Activated naive CD4-positive, alpha-beta T cell treated with anti-CD3 and anti-CD28 coated beads, Interleukin-2, amount 50 U/mL, for 24 hours (primary cell): ENCODE data around the gene PCED1A.
A peak's percentile ranks its signal among the peaks of the same experiment; 100 is the strongest.
"Not testable (repeated sequence)": the region's sequence is repeated elsewhere in the genome, so short reads cannot be mapped to it uniquely, and the experiment has no call there.

ENCODE experiments used
- H3K27ac Mint-ChIP-seq: one replicate; pipeline ENCODE4 v1.8.0; 2021; ENCODE audit warnings: mild to moderate bottlenecking, mixed read lengths
- H3K27me3 Mint-ChIP-seq: one replicate; pipeline ENCODE4 v1.8.0; 2021; ENCODE audit warnings: mixed read lengths
- H3K36me3 Mint-ChIP-seq: one replicate; pipeline ENCODE4 v1.8.0; 2021; ENCODE audit warnings: mixed read lengths
- H3K4me1 Mint-ChIP-seq: one replicate; pipeline ENCODE4 v1.8.0; 2021; ENCODE audit warnings: mixed read lengths
- H3K4me3 Mint-ChIP-seq: one replicate; pipeline ENCODE4 v1.8.0; 2021; ENCODE audit warnings: mild to moderate bottlenecking, mixed read lengths
- H3K9me3 Mint-ChIP-seq: one replicate; pipeline ENCODE4 v1.8.0; 2021; ENCODE audit warnings: mixed read lengths

The PCED1A gene

DNA sequence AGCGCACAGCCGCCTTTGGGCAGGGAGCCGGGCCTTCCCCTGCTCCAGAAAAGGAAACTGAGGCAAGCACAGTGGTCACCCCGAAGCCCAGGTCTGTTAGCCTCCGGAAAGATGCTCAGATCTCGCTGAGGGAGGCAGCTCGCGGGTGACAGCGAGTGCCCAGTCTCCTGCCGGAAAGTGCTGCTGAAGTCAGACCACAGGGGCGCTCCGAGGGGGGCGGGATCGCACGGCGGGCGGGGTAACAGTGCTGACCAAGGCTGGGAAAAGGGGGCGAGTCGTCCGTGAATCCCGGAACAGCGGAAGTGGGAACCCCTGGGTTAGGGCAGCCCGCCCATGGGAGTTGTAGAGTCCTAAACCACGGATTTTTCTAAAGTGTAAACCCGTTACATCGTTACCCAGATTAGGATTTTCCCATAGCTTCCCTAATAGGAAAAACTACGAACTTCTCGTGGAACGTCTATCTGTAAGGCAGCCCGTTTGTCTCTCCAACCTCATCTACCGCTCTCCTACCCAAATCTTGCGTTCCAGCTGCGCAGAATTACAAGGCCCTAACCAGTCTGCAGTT is 594 bp upstream of the PCED1A start:
- peaks cover 6% of the 10 kb centered on the region for H3K36me3 Mint-ChIP-seq
- H3K27ac Mint-ChIP-seq = peak overlapping the region; percentile 89
- H3K4me1 Mint-ChIP-seq = peaks cover 46% of the 10 kb centered on the region
- H3K4me3 Mint-ChIP-seq = peak overlapping the region; percentile 95
- no peaks in the 10 kb centered on the region for H3K27me3 Mint-ChIP-seq
- H3K9me3 Mint-ChIP-seq = no peaks in the 10 kb centered on the region

- Mint-ChIP-seq H3K4me1 (peaks cover 37% of the 10 kb centered on the region), H3K27me3 (no peaks in the 10 kb centered on the region), H3K36me3 (peaks cover 6% of the 10 kb centered on the region), H3K27ac (peak overlapping the region; percentile 99), H3K9me3 (no peaks in the 10 kb centered on the region), H3K4me3 (peak overlapping the region; percentile 92)
Observed at GRCh38 chr20:2839732-2840137, 720 bp downstream of the PCED1A start.

DNA sequence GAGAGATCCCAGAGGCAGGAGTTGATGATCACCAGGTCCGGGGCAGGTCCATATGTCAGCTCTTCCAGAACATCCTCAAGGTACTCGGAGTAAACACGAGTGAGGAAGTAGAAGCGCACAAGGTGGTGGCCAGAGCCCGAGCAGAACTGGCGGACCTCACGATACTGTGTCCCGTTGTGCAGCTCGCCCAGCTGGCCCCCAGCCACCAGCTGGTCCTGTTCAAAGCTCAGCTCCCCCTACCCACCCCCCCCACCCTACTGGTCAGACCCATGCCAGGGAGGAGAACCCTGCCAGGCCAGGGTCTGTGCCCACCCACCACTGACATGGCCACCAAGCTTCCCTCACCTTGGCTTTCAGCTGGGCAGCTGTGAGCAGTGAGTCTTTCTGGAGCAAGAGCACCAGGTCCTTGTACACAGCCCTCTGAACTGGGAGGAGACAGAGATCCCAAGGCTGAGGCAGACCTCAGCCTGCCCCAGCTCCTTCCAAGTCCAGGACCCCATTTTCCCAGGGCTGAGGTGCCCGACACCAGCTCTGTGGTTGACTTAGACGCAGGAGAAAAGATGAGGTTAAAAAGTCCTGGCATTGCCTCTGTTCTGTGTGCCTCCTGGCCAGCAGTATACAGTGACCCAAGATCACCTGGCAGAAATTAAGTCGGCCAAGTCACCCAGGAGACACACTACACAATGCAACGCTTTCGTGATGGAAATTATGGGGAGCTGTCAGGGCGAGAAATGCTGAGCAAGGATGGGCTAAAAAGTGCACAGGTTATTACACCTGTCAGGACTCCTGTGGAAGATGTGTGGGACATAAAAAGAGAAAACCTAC is 1.4 kb downstream of the PCED1A start:
- H3K27ac Mint-ChIP-seq = peak overlapping the region; percentile 99

DNA sequence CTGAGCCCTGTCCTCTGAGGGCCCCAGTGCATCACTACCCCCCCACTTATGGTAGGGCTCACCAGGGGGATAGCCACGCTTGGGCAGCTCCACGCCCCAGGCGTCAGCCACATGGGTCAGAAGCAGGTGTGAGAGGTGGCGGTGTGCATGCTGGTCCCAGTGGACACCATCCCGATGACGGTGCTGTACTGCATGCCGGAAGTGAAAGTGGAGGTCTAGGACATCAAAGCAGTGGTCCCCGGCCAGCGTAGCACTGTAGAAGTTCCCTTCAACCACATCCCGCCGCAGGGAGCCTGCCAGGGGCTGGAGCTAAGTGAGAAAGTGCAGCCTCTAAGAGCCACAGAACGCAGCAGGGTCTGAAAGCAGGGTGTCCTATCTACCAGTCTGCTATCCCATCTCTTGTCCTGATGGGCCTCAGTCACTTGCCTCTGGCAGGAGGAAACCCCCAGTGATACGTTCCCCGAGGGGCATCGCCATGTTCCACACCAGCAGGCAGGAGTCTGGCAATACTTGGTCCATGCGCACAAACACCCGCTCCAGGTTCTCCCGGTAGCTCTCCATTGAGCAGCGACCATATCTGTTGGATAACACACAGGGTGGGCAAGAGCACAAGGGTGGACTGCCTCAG is 2.2 kb downstream of the PCED1A start:
- Mint-ChIP-seq H3K9me3 (no peaks in the 10 kb centered on the region), H3K27me3 (no peaks in the 10 kb centered on the region), H3K36me3 (peaks cover 4% of the 10 kb centered on the region), H3K4me1 (peaks cover 23% of the 10 kb centered on the region), H3K4me3 (peak overlapping the region; percentile 26), H3K27ac (no peak overlapping the region)

More for the DNA sequence above, 1.4 kb downstream of the PCED1A start:
- H3K9me3 Mint-ChIP-seq = no peaks in the 10 kb centered on the region
- peak overlapping the region; percentile 92 for H3K4me3 Mint-ChIP-seq
- H3K36me3 Mint-ChIP-seq = peaks cover 4% of the 10 kb centered on the region
- peaks cover 30% of the 10 kb centered on the region for H3K4me1 Mint-ChIP-seq
- H3K27me3 Mint-ChIP-seq = no peaks in the 10 kb centered on the region

DNA sequence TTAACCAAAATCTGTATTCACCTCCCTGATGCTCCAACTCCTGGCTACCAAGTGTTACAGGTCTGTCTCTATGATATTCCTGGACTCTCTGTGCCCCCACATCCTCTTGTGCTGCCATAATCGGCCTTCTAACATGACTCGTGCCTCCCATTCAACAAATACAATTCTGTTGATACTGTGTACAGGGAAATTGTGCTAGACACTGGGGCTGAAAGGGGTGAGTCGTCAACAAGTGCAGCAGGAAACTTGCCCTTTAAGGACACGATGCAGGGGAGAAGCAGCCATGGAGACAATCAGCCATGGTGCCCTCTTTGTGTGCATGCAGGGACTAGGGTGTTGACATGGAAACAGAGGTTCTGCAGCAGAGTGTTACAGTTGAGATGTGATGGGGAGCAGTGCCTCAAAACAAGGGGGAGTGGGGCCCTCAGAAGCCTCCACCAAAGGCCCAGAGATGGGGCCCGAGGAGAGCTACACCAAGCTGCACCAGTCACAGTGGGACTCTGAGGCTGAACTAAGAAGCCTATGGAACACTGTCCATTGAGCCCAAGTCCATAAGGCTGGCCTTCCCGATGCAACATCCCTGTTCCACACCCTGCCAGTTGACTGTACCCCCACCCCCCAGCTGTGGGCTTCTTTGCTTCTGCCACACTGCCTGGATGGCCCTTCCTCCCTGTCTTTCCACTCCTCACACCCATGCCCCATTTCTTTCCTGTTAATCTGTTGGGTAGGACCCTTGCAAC is 3.1 kb downstream of the PCED1A start:
- Mint-ChIP-seq H3K27ac (peak overlapping the region; percentile 61), H3K9me3 (no peaks in the 10 kb centered on the region), H3K4me1 (peaks cover 18% of the 10 kb centered on the region), H3K36me3 (peaks cover 4% of the 10 kb centered on the region), H3K4me3 (no peak overlapping the region), H3K27me3 (no peaks in the 10 kb centered on the region)

DNA sequence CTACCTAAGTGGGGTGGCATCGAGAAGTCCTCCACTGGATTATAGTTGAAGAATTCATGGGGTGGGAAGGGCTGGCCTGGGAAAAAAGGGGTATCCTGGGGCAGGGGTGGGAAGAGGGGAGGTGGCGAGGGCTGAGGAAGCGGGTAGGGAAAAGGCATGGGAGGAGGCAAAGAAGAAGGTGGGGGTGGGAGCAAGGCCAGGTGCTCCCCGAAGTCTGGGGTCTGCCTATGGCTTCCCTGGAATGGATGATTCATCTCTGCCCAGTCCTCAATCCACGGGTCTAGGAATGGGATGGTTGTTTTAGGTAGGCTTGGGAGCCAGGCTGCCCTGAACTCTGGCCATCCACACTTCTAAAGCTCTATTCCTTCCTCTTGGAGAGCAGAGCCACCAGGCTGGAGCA is 4.4 kb downstream of the PCED1A start:
- Mint-ChIP-seq H3K27ac (peak overlapping the region; percentile 14), H3K9me3 (no peaks in the 10 kb centered on the region), H3K4me1 (peaks cover 22% of the 10 kb centered on the region)

GRCh38 chr20:2835331-2835796 is 5.1 kb downstream of the PCED1A start:
- Mint-ChIP-seq H3K27me3 (no peaks in the 10 kb centered on the region), H3K27ac (peak overlapping the region; percentile 62), H3K36me3 (peaks cover 4% of the 10 kb centered on the region), H3K9me3 (no peaks in the 10 kb centered on the region), H3K4me1 (peaks cover 22% of the 10 kb centered on the region), H3K4me3 (no peak overlapping the region)

More for the DNA sequence above, 4.4 kb downstream of the PCED1A start:
- H3K36me3 Mint-ChIP-seq = peaks cover 4% of the 10 kb centered on the region
- H3K27me3 Mint-ChIP-seq = no peaks in the 10 kb centered on the region
- no peak overlapping the region for H3K4me3 Mint-ChIP-seq

GRCh38 chr20:2834401-2835110 is 5.9 kb downstream of the PCED1A start:
- H3K4me1 Mint-ChIP-seq = peaks cover 20% of the 10 kb centered on the region
- H3K27me3 Mint-ChIP-seq = no peaks in the 10 kb centered on the region
- no peaks in the 10 kb centered on the region for H3K9me3 Mint-ChIP-seq
- peaks cover 4% of the 10 kb centered on the region for H3K36me3 Mint-ChIP-seq
- H3K4me3 Mint-ChIP-seq = no peak overlapping the region
- H3K27ac Mint-ChIP-seq = no peak overlapping the region

DNA sequence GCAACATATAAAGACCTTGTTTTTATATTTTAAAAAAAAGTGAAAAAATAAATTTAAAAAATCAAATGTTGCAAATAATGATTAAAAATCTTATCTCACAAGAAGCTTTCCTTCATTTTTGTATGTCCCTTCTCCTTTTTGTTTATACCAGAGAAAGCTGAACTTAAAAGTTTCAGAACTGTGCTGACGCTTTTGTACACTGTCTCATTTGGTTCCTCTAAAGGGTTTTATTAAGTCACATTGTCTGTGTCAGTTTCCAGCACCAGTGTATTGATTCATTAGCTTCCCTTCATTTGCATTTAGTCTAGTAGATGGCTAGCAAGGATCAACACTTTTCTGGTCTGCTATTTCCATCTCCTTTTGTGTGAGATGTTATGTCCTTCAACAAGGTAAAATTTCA is 6.7 kb downstream of the PCED1A start:
- H3K27ac Mint-ChIP-seq = no peak overlapping the region
- H3K36me3 Mint-ChIP-seq = peaks cover 2% of the 10 kb centered on the region
- H3K4me1 Mint-ChIP-seq = peaks cover 14% of the 10 kb centered on the region
- no peaks in the 10 kb centered on the region for H3K9me3 Mint-ChIP-seq
- no peak overlapping the region for H3K4me3 Mint-ChIP-seq
- no peaks in the 10 kb centered on the region for H3K27me3 Mint-ChIP-seq

- H3K4me1 Mint-ChIP-seq = peaks cover 19% of the 10 kb centered on the region
- not testable (repeated sequence) for H3K9me3 Mint-ChIP-seq, H3K27me3 Mint-ChIP-seq, H3K36me3 Mint-ChIP-seq, H3K27ac Mint-ChIP-seq, H3K4me3 Mint-ChIP-seq
Observed at GRCh38 chr20:2831206-2831605, 9.2 kb downstream of the PCED1A start.

GRCh38 chr20:2829376-2829775 is 11.1 kb downstream of the PCED1A start:
- Mint-ChIP-seq H3K36me3 (no peaks in the 10 kb centered on the region), H3K4me1 (peaks cover 26% of the 10 kb centered on the region), H3K27ac (no peak overlapping the region), H3K27me3 (no peaks in the 10 kb centered on the region), H3K4me3 (no peak overlapping the region), H3K9me3 (no peaks in the 10 kb centered on the region)

GRCh38 chr20:2826655-2827054 is 13.8 kb downstream of the PCED1A start:
- H3K4me1 Mint-ChIP-seq = peaks cover 24% of the 10 kb centered on the region

DNA sequence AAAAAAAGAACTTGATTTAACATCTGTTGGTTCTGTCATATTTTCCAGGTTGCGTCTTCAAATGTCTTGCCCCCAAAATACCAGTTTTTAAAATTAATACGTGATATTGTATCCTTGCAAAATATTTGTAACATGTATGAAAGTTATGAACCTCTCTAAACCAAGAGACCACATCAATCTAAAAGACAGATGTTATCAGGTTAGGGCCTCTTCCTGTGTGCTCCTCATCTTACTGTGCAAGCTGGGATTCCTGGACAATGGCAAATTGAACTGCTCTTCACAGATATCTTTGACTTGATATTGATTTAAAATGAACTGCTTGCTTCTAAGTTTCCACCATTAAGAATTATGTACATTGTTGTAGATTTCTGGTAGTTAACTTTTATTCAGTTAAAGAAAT is 14.7 kb downstream of the PCED1A start:
- peaks cover 3% of the 10 kb centered on the region for H3K27me3 Mint-ChIP-seq
- no peaks in the 10 kb centered on the region for H3K9me3 Mint-ChIP-seq
- no peaks in the 10 kb centered on the region for H3K36me3 Mint-ChIP-seq
- peak overlapping the region; percentile 52 for H3K4me3 Mint-ChIP-seq
- no peak overlapping the region for H3K27ac Mint-ChIP-seq
- H3K4me1 Mint-ChIP-seq = peaks cover 26% of the 10 kb centered on the region

More at GRCh38 chr20:2826655-2827054, 13.8 kb downstream of the PCED1A start:
- Mint-ChIP-seq H3K36me3 (no peaks in the 10 kb centered on the region), H3K4me3 (no peak overlapping the region), H3K9me3 (no peaks in the 10 kb centered on the region), H3K27me3 (peaks cover 2% of the 10 kb centered on the region), H3K27ac (no peak overlapping the region)

- no peaks in the 10 kb centered on the region for H3K9me3 Mint-ChIP-seq
- no peak overlapping the region for H3K27ac Mint-ChIP-seq
- no peaks in the 10 kb centered on the region for H3K36me3 Mint-ChIP-seq
- peaks cover 13% of the 10 kb centered on the region for H3K27me3 Mint-ChIP-seq
- H3K4me1 Mint-ChIP-seq = peaks cover 33% of the 10 kb centered on the region
- H3K4me3 Mint-ChIP-seq = peak overlapping the region; percentile 70
Observed at GRCh38 chr20:2822073-2822472, 18.4 kb downstream of the PCED1A start.
